Measurements from ENCODE around the gene MCM3.

MCM3 gene

GRCh38 chr6:52284460-52285176, at the start of gene MCM3:
Gene MCM3, minus strand, starts transcription at chr6:52284742. Its CDS starts 68 bp downstream, at chr6:52284674.
- DNase-seq (ENCODE audit: low spot score): peak; percentile 97

GRCh38 chr6:52333840-52334200, 49.3 kb upstream of the MCM3 start:
- DNase-seq (ENCODE audit: low spot score): no peak

GRCh38 chr6:52331793-52332457, 47.4 kb upstream of the MCM3 start:
- DNase-seq (ENCODE audit: low spot score): no peak

DNA sequence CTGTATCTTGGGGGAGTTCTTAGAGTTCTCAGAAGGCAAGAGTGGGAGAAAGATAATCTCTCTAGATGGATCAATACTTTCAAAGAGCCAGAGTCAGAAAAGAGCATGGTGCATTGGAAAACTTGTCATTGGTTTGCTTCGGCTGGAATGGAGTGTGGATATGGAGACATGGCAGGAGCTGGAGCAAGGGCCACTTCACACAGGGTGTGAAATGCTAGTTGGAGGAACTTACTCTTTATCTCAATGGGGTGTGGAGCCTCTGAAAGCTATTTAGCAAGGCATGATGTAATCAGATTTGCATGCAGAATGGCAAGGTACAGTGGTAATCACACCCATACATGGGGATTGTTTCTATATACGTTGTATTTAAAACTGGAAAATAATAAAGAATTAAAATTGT, 45.9 kb upstream of the MCM3 start:
- no peak for DNase-seq (ENCODE audit: low spot score)

DNA sequence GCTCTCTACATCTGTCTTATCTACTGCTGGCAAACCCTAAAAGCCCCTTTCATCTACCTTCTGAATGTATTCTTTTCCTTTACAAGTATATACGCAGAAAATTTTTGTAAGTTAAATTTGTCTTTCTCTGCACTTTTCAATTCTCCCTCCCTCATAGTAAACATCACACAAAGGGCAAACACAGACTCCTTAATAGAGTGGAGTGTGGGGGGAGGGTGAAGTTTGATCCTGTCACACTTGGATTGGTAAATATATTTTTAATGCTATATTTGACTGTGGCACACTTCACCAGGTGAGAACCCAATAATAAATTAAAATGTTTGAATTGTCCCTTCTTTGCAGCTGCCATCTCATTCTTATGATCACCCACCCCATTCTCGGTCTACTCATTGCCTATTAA, 44.2 kb upstream of the MCM3 start:
- DNase-seq (ENCODE audit: low spot score): no peak

DNA sequence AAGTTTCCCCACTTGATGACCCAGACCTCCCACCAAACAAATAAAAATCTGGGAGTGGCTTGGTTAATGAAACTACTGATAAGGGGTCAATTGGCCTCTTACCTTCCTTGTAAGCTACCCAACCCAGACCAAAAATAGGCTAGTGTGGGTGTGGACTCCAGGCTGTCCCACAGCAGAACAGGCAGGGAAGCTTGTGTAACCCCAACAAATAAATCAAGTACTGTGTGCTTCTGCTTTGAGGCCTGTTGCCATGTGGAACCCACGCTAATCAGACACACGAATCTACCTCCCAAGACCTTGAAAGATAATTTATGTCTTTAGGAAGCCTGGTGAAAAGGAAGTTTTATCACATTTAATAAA, 43.7 kb upstream of the MCM3 start:
- DNase-seq (ENCODE audit: low spot score): no peak

GRCh38 chr6:52326540-52327364, 42.2 kb upstream of the MCM3 start:
- DNase-seq (ENCODE audit: low spot score): no peak

DNA sequence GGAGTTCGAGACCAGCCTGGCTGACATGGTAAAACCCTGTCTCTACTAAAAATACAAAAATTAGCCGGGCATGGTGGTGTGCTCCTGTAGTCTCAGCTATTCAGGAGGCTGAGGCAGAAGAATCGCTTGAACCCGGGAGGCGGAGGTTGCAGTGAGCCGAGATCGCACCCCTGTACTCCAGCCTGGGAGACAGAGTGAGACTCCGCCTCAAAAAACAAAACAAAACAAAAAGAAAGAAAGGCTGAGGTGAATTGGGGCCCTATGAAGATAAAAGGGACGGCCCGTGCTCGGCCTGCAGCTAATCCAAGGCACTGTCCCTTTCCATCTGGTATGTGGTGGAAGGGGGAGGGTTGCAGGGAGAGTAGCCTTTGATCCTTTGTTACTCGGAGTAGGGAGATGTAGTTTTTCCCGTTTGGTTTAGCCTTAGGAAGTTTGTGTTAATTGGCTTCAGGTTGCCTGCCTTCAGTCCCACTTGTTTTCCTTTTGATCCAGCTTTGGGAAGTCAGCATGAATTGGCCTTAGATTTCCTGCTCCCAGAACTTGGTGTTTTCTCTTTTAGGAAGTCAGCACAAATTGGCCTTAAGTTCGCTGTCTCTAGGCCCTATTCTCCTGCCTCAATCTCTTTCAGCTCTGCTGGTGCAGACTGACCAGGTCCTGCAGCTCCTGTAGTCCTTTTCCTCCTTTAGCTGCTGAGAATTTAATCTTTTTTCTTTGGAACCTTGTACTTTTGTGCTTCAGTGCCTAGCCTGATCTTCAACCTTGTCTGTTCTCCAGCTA, 41.3 kb upstream of the MCM3 start:
- peak; percentile 68 for DNase-seq (ENCODE audit: low spot score)

GRCh38 chr6:52324189-52324588, 39.6 kb upstream of the MCM3 start:
- DNase-seq (ENCODE audit: low spot score): no peak

- DNase-seq (ENCODE audit: low spot score): no peak
Measured at GRCh38 chr6:52317841-52318581, 33.5 kb upstream of the MCM3 start.

- no peak for DNase-seq (ENCODE audit: low spot score)
Measured at GRCh38 chr6:52317211-52317610, 32.7 kb upstream of the MCM3 start.

DNA sequence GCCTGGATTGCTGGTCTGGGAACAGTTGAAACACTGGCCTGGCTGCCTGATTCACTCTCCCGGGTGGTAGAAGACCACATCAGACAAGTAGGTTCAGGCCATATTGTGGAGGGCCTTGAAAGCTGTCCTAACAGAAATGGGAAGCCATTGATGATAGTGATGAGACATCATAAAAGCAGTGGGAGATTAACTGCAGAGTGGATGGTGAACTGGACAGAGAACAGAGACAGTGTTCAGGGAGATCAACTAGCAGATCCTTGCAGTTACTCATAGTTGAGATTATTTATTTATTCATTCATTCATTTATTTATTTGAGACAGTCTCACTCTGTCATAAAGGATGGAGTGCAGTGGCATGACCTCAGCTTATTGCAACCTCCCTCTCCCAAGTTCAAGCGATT, 30.2 kb upstream of the MCM3 start:
- DNase-seq (ENCODE audit: low spot score): no peak

- no peak for DNase-seq (ENCODE audit: low spot score)
Measured at GRCh38 chr6:52312461-52312860, 27.9 kb upstream of the MCM3 start.

GRCh38 chr6:52310932-52311331, 26.4 kb upstream of the MCM3 start:
- no peak for DNase-seq (ENCODE audit: low spot score)

GRCh38 chr6:52307900-52308372, 23.4 kb upstream of the MCM3 start:
- DNase-seq (ENCODE audit: low spot score): no peak

GRCh38 chr6:52306972-52307870, 22.7 kb upstream of the MCM3 start:
- DNase-seq (ENCODE audit: low spot score): peak; percentile 50

GRCh38 chr6:52305948-52306767, 21.6 kb upstream of the MCM3 start:
- DNase-seq (ENCODE audit: low spot score): no peak

GRCh38 chr6:52305411-52305810, 20.9 kb upstream of the MCM3 start:
- no peak for DNase-seq (ENCODE audit: low spot score)

GRCh38 chr6:52304983-52305390, 20.4 kb upstream of the MCM3 start:
- DNase-seq (ENCODE audit: low spot score): no peak

DNA sequence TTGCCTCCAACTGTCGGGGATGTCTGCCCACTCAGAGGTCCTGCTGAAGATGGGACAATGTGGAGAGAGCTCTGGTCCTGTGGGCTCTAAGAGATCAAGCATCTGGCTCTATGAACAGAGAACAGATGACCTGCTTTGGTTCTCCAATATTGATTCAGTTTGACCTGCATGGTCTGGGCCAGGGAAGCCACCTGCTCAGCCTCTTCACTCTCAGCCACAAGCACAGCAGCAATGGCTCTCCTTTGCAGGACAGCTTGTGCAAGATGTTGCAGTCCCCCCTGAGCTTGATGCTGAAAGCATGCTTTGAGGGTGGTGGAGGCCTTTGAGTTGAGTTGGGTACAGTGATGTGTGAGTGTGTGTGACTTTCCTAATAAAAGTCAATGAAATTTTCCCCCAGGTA, 18.6 kb upstream of the MCM3 start:
- no peak for DNase-seq (ENCODE audit: low spot score)
